HK-2 (cell line): Measurements from ENCODE around the gene GOLGA8A.
"Not testable (repeated sequence)": the region's sequence is repeated elsewhere in the genome, so short reads cannot be mapped to it uniquely, and the experiment has no call there.

Experiments used
- DNase-seq: peaks from one replicate; pipeline ENCODE4 v3.0.0-alpha.2; 2018; ENCODE audit not compliant: unreplicated experiment

Gene GOLGA8A

GRCh38 chr15:34437687-34438086, at the start of gene GOLGA8A:
GOLGA8A (minus strand) TSS chr15:34437808; CDS start chr15:34389691, 48,117 bp downstream.
- peak; percentile 78 for DNase-seq

GRCh38 chr15:34483644-34484043, 46.0 kb upstream of the GOLGA8A start:
- no peak for DNase-seq

GRCh38 chr15:34481370-34481769, 43.8 kb upstream of the GOLGA8A start:
- DNase-seq, result no peak

- DNase-seq, result no peak
Observed at GRCh38 chr15:34473840-34474239, 36.2 kb upstream of the GOLGA8A start.

- DNase-seq, result no peak
Observed at GRCh38 chr15:34472947-34473346, 35.3 kb upstream of the GOLGA8A start.

GRCh38 chr15:34470892-34471291, 33.3 kb upstream of the GOLGA8A start:
- DNase-seq, result no peak

- DNase-seq, result no peak
Observed at GRCh38 chr15:34470091-34470490, 32.5 kb upstream of the GOLGA8A start.

- no peak for DNase-seq
Observed at GRCh38 chr15:34461730-34462129, 24.1 kb upstream of the GOLGA8A start.

- DNase-seq, result no peak
Observed at GRCh38 chr15:34460451-34460850, 22.8 kb upstream of the GOLGA8A start.

GRCh38 chr15:34456658-34457057, 19.1 kb upstream of the GOLGA8A start:
- DNase-seq, result no peak

- DNase-seq, result no peak
Observed at GRCh38 chr15:34442891-34443290, 5.3 kb upstream of the GOLGA8A start.

- no peak for DNase-seq
Observed at GRCh38 chr15:34439878-34440277, 2.3 kb upstream of the GOLGA8A start.

- DNase-seq, result peak; percentile 38
Observed at GRCh38 chr15:34436956-34437442, 609 bp downstream of the GOLGA8A start.

- peak; percentile 11 for DNase-seq
Observed at GRCh38 chr15:34436126-34436955, 1.3 kb downstream of the GOLGA8A start.

- no peak for DNase-seq
Observed at GRCh38 chr15:34435658-34436057, 1.9 kb downstream of the GOLGA8A start.

- no peak for DNase-seq
Observed at GRCh38 chr15:34434627-34435305, 2.8 kb downstream of the GOLGA8A start.

GRCh38 chr15:34433956-34434626, 3.5 kb downstream of the GOLGA8A start:
- not testable (repeated sequence) for DNase-seq

GRCh38 chr15:34430642-34431041, 7.0 kb downstream of the GOLGA8A start:
- not testable (repeated sequence) for DNase-seq

- DNase-seq, result not testable (repeated sequence)
Observed at GRCh38 chr15:34423425-34424090, 14.1 kb downstream of the GOLGA8A start.

- DNase-seq, result not testable (repeated sequence)
Observed at GRCh38 chr15:34420953-34421352, 16.7 kb downstream of the GOLGA8A start.

- not testable (repeated sequence) for DNase-seq
Observed at GRCh38 chr15:34418435-34418834, 19.2 kb downstream of the GOLGA8A start.

- DNase-seq, result not testable (repeated sequence)
Observed at GRCh38 chr15:34409511-34409910, 28.1 kb downstream of the GOLGA8A start.
